Left hindlimb (tissue), 1 donor: ENCODE measurements around the gene SGMS1.

Experiments used
- DNase-seq: peaks from one replicate; pipeline ENCODE4 v3.0.0-alpha.2; 2018

Gene SGMS1

DNA sequence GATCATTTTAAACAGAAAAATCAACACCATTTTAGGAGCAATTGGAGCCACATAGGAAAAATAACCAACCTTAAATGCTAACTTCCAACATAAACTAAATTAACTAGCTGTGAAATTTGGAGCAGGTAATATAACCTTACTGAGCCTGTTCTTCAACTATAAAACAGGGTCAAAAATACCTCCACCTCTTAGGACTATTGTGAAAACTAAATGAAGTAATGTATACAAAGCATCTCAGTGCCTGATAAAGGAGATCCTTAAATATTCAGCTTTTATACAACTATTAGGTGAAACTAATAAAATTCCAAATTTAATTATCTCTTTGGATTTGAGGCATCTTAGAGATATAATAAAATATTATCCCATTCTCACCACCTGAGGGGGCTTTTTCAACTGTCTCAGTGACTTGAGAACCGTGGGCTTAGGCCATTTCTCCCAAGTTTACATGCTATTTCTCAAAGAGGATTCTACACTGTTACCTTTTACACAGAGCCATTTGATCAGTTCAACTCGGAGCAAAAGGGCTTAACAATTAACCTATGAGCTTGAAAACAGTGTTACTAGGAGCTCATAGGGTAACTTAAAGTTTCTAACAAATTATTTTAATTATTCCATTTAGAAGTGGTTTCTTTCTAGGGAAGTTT is 207.5 kb downstream of the SGMS1 start:
- DNase-seq: no peak

DNA sequence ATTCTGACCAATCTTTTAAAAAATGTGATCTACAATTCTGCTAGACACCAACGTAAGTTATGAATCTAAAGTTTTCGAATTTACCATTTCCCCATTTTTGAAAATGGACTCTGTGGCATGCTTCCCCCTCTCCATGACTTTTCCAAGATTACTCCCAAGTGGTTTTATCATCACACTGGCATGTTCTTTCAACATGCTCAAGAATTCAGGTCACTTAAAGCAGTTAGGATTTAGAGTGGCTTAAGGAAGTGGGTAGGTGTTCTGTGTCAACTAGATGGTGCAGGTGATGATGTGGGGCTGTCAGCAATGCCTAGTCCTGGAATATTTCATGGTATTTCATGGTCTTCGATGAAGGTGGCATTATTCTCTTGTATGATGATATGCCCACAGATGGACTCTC is 208.5 kb downstream of the SGMS1 start:
- no peak for DNase-seq

DNA sequence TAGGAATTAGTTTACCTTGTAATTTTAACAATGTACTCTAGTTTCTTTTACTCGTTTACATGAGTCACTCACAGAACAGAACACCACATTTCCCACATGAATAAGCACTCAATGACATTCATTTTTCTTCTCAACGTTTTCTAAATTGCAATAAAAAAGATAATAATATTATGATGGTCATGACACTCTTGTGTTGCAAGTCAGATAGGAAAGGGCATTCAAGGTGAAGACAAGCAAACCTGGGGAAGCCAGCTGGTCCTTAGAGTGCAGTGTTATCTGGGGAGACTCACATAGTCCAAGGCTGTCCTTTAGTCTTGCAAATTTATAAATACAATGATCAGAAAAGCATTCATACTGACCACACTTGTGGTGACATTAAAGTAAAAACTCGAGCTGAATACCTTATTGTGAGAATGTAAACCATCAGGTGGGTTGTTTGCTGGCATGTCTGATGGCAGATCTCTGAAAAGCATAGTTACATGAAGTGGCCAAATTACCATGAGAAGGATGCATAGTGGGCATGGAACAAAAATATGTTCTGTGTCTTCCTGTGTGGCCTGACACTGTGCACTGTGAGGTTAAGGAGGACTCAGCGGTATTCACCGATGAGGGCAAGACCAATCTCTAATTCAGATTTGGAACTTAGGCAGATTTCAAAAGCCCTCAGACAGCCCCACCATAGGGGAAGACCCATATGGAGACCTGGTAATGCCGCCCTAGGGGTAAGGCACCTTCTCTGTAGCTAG is 213.5 kb downstream of the SGMS1 start:
- no peak for DNase-seq

DNA sequence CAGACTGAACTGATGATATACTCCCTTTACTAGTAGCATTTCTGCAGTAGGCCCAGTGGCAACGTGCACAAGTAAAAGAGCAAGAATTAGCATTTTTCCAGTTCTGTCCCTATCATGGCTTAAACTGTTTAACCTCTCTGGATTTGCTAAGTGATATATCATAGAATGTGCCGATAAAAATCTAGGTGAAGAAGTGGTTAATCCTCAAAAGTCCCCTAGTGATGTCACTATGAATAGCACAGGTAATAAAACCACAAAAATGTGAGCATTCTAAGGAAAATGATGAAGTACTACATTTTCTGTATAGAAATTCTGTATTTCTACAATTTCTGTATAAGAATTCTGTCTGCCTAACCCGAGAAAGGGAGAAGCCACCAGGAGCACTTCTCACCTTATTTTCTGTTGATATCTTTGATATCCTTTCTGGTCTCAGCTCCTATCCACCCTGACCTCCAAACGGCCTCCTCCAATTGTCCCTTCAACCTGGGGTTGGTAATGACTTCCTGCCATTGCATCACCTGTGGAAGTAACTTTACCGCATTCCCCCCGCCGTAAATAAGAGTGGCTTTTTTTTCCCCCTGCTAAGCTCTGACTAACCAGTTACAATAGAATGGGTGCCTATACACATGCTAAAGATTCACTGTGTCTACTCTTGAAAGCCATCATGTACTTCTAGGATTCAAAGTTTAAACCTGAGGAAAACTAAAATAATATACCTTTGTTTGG is 216.5 kb downstream of the SGMS1 start:
- DNase-seq: no peak

DNA sequence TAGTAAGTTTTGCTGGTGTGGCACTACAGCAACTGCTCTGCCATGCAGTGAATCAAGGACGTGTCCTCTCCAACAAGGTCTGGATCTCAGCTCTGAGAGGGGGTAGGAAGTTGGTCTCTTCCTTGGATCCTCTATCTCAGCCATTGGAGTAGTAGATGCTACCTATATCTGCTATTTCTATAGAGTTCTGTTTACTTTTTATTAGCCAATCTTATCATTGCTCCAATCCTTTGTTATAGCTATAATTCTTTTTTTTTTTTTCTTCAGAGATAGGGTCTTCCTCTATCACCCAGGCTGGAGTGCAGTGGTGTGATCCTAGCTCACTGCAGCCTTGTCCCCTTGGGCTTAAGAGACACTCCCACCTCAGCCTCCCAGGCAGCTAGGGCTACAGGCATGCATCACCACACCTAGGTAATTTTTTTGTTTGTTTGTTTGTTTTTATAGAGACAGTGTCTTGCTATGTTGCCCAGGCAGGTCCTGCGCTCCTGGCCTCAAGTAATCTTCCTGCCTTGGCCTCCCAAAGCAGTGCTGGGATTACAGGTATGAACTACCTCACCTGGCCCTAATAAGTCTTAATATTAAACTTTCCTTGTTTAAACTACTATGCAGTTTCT is 217.2 kb downstream of the SGMS1 start:
- no peak for DNase-seq

DNA sequence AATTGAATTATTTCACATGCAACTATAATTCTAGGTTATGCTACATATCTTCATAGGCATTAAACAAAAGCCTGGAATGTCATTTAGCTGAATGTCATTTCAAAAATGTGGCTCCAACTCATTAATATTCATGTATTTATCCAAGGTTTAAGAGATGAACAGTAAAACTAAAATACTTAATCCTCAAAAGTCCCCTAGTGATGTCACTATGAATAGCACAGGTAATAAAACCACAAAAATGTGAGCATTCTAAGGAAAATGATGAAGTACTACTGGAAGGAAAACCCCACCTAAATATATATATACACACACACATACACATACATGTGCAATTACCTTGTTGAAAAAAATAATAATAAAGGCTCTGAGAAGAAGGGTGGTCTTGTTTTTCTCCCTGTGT is 218.0 kb downstream of the SGMS1 start:
- no peak for DNase-seq

DNA sequence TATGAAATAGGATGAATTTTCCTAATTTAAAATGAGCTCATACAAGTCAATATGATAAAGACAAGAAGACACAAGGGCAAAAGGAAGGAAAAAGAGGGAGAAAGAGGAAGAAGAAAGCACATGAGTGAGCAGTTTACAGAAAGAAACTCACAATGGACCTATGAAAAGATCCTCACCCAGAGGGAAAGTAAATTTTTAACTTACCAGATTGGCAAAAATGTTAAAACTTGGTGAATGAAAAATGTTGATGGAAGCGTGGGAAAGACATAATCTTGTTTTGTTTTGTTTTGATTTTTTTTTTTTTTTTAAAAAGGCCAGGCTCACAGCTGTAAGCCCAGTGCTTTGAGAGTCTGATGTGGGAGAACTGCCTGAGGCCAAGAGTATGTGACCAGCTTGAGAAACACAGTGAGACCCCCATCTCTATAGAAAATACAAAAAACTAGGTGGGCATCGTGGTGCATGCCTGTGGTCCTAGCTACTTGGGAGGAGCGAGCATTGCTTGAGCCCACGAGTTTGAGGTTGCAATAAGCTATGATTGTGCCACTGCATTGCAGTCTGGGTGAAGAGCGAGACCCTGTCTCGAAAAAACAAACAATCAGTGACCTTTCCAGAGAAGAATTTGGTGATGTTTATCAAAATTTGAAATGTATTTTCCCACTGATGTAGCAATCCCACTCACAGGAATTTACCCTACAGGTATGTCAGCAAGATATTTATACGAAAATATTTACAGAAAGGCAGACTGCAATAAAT is 219.6 kb downstream of the SGMS1 start:
- no peak for DNase-seq

DNA sequence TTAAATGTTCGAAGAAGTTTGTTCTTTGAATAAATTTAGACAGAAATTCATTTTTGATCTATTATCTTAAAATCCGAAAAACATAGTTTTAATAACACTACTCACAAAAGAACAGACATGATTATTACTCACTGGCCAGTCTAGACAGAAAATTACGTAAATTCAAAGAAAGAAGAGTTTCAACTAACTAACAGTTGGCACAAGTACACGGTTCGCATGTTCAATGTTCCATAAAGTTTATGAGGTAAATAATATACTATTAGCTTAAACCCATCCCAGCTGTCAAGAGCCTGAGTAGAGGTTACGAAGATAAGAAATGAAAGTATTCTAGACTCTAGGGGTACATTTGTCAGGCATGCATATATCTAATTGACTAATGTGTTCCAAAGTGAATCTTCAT is 220.7 kb downstream of the SGMS1 start:
- no peak for DNase-seq

DNA sequence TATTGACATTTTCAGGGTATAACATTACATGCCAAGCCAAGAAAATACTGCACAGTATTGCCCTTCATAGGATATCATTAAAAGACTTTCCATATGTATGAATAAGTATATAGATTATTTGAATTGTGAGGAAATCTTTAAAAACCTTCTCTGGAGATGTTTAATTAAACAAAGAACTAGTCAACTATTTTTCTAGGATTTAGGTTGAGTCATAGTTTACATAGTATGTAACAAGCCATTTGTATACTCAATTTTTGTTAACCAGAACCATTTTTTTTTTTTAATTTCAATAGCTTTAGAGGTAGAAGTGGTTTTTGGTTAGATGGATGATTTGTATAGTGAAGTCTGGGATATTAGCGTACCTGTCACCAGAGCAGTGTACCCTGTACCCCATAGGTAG is 221.3 kb downstream of the SGMS1 start:
- no peak for DNase-seq

DNA sequence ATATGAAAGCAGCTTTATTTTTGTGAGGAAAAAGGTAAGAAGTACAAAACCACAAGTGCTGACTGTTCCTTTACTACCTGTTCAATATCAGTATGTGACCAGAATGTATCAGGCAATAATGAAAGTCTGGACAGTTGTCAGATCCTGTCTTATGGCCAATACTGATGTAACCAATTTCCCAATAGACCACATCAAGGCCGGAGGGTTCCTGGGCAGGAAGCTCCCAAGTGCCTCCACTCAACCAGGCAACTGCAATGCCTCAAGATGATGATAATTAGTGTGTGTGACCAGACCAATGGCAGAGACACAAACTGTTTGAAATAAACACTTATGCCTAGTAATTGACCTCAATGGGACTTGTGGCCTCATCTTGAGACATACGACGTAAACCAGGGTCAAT is 223.1 kb downstream of the SGMS1 start:
- no peak for DNase-seq

DNA sequence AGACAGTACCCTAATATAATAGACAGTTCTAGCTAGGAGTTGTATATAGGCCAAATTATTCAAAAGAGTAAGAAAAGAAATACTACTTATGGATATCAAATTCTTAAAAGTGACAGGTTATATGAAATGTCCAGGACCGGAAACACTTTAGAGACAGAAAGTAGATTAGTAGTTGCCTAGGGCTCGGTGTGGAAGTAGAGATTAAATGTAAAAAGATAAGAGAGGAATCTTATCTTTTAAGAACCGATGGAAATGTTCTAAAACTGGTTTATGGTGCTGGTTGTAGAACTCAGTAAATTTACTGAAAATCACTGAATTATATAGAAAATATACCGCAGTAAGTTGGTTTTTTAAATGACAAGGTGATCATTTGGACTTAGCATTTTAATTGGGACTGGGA is 224.9 kb downstream of the SGMS1 start:
- no peak for DNase-seq

DNA sequence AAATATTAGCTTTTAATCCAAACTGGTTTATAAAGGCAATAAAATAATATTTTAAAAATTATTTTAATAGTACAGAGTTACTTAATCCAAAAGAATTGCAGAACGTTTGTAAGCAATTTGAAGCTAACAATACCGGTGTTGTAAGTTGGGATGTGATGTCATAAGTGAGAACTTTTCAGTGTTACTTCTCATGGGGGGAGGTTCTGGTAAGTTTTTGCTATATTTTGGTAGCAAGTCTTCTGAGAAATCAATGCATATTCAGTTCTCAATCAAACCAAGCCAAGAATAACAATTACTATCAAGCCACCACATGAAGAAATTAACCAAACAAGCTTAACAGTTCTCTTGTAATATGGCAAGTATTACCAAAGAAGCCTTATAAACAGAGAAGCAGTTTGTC is 225.4 kb downstream of the SGMS1 start:
- DNase-seq: no peak

DNA sequence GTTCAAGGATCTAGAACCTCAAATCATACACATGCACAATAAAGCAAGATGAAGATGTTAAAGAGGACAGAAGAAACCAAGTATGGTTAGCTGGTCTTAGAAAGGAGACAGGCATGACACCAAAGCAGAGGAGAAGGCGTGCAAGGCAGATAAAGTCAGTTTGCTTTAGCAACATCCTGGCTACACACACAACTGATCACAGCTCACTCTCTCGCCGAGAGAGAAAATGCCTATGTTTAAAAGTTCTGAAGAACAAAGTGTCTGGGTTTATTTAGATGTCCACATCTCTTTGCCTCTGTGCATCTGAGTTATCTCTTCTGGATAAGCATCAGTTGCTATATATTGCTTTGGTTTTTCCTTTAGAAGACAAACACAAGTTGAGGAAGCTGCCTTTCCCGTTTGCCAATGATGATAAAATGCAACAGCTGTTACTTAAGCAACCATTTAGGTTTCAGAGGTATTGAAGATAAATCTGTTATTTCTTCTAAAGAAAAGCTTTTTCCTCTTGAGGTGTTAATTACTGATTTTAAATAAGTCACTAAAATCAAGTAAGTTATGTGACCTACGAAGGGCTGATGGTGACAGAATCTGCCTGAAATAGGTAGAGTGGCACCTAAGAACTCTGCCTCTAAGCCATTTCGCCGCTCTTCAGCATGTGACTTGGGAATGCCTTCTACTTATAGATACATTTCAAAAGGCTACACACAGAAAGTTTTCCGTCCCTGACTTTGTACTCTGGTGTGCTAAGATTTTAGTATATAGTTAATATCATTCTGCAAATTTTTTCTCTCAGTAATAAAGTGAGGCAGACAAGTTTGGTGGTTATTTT is 226.2 kb downstream of the SGMS1 start:
- DNase-seq: no peak

DNA sequence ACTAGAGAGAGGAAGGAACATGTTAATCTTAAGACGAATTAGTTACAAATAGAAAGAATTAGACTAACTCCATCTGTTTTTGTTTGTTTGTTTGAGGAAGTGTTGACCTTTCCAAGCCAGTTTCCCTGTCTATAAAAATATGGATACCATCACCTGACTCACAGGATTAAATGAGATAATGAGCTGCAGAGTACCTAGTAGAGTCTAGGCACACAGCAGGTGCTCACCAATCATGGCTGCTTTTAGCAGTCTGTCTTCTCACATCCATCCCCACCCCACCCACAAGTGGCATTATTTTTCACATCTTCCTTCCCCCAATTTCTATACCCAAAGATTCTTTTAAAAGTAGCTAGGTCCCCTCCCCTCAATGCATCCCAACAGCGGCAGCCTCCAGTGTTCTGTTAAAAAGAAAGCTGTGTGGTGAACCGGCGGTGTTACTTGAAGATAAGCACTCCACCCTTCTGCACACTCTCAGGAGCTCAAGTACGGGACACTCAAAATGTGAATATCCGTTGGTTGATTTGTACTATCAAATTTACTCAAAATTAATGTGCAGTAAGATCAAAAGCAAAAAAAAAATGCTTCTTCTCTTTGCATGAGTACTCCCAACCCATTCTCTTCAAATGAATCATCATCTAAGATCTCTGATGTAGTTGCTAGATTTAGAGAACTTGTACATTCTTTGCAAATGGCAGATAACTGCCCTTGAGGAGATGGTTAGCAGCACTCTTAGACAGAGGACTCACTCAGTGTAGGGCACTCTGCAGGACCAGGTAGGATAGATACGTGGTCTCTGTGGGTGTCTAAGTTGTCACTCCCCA is 227.1 kb downstream of the SGMS1 start:
- no peak for DNase-seq

DNA sequence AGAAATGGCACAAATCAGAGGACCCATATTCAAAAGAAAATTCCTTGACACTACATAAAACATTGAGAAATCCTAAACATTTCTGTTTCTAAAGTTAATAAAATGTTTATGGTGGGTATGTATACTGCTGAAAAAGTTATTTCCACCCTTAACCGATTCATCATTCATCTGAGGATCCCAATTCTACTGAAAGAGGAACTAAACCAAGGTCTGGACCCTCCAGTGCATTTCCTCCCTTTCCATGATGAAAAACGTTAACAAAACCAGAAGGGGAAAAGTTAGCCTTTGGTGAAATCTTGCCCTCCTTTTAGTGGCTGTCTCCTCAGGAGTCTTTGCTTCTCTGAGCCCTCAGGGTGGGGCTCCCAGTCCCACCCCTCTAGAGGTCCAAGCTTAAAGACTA is 227.9 kb downstream of the SGMS1 start:
- no peak for DNase-seq

DNA sequence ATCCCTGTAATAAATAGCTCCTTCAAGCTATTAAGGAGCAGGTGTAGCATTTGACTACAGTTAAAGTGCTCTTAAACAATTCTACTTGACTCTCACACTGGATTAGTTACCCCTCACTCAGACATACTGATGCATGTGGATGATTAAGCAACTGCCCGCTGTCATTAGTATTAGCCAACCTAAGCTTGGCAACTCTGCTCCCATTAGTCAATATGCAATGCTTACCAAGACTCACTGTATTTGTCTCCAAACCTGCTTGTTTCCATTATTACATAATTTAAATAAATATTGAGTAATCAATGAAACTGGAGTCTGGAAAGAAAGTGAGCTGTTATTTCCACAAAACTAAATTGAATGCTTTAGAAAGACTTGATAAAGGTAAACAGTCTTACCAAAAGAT is 228.5 kb downstream of the SGMS1 start:
- no peak for DNase-seq

DNA sequence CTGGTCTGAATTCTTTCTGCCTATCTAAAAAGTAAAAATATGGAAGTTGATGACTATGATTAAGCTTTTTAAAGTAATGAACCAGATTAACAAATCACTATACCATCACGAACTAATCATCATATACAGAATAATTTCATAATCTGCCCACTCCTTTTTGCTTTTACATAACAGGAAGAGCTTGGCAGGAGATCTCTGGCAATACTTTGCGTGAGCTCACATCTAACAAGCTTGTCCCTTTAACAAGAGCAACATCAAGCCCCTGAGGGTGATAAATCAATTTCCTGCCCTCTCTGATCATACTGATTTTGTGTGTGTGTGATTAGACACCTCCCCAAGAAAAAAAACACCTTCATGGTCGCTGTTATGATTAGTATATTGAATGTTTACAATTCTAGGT is 228.9 kb downstream of the SGMS1 start:
- no peak for DNase-seq

DNA sequence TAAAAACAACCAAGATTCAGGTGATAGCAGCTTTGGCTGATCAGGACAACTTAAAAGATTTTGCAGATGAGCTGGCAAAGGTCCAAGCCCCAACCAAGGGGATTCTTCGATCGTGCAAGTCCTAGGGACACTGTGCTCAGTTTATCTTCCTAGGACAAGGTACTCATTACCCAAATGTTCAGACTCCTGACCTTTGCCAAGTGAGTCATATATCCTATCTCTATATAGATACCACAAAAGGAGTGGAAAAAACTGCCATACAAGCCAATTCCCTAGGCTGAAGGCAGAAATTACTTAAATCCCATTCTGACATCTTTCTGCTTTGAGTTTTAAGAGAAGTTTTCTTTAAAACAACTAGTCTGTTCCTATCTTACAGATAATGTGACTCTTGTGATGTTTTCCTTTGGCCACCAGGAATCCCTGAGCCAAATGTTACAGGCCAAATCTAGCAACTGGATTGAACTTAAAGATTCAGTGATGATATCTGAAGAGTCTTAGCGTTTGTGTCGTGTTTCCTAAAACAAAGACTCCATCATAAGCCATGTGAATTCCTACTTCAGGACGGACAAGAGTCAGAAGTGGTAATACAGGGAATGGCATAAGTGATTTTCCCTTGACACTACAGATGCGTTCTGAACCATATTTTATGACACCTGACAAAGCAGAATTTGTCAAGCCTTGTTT is 229.8 kb downstream of the SGMS1 start:
- DNase-seq: no peak

DNA sequence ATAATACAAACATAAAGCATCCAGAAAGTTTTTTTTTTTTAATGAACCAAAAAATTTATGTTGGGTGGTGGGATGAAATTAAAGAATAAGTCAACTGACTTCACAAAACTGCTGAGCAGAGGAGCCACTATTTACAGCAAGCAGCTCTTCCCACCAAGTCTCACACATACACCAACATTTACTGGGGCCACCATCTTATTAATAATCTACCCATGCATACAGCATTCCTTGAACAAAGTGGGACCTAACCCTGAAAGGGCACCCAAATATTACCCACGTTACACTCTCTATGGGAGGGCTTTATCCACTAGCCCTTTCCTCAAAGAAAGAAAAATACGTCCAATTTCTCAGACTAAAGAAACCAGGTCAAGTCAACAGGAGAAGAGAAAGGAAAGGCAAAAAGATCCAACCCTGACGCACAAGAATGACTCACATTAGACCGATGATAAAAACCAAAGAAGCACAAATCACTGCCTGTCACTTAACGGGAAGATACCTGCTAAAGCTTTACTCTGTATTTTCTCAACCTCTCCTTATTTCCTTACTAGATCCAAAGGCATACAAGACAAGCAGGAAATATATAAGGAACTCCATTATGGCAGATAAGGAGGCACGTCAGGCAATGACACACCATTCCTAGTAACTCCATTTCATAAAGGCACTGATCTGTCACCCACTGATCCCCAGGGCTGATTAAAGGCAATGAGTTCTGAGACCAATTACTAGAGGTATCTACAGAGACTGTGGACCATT is 230.6 kb downstream of the SGMS1 start:
- no peak for DNase-seq

DNA sequence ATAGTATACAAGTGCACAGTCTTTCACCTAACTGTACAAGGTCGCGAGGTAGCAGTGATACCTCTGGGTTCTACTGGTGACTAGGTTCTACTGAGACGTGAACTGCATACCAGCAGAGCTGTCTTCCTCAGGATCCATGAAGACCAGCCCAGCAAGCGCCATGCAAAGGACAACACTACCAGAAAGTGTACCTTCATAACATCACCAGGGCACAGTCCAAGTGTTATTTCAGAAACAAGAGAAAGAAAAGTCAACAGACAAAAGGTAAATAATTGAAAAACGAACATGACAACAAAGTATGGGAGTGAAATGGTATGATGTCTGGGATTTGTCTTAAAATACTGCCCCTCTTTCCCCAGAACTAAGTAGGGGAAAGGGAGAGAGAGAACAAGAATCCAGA is 231.3 kb downstream of the SGMS1 start:
- no peak for DNase-seq
